GM18498 (cell line): ENCODE data around the gene PTH2.
"Not testable (repeated sequence)": the region's sequence is repeated elsewhere in the genome, so short reads cannot be mapped to it uniquely, and the experiment has no call there.

Source experiments
- ATAC-seq: cut with Tn5 transposase; IDR thresholded peaks from one replicate; pipeline ENCODE4 v1.9.1; 2021; ENCODE audit warnings: mild to moderate bottlenecking, moderate library complexity; ENCODE audit not compliant: unreplicated experiment

The PTH2 gene

DNA sequence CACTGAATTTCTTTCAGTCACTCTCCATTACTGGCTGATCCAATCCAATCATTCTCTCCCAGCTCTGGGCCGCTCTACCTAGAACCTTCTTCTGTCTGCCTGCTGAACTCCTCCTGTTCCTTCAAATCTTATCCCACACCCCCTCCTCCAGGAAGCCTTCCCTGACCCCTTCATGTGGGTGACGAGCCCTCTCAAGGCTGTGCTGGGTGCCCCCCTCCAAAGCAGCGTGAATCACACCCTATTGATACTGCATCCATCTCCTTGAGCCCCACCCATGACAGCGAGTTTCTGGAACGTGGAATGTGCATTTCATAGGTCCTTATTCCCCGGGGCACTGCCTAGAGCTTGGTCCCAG lies 25.2 kb upstream of the PTH2 start:
- ATAC-seq: no peak

DNA sequence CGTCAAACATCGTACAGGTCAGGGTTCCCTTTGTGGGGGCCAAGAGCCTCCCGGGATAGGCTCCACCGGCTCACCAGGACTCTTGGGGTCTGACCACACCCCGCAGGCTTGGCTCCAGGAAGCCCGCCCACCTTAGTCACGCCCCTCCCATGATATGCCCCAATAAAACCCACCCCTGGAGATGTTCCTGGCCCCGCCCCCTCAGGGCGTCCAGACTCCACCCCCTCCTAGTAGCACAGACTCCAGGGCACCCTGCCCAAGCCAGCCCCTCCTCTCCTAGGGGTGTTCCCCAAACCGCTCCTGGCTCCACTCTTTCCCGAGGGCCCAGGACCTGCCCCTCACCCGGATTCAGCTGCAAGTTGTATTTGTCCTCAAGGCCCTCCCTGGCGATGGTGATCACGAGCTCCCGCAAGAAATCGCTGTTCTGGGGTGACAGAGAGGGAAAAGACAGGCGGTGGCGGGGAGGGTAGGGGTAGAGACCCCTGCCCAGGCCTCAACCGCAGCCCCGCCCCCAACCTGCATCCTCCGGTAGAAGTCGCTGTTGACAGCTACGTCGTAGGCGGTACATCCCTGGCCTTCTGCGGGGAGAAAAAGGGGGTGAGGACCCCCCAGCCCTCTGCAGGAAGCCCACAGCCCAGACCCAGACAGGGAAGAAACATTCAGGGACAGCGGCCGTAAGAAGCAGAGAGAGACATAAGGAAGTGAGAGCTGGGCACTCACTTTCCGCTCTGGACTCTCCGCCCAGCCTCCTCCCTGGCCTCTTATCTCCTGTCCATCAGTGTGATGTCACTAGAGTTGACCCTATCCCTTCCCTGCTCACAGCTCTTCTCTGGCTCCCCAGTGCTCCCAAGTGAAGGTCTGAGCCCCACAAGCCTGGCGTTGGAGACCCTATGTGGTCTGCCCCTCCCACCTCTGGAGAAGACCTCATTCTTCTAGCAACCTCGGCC lies 24.5 kb upstream of the PTH2 start:
- no peak for ATAC-seq

DNA sequence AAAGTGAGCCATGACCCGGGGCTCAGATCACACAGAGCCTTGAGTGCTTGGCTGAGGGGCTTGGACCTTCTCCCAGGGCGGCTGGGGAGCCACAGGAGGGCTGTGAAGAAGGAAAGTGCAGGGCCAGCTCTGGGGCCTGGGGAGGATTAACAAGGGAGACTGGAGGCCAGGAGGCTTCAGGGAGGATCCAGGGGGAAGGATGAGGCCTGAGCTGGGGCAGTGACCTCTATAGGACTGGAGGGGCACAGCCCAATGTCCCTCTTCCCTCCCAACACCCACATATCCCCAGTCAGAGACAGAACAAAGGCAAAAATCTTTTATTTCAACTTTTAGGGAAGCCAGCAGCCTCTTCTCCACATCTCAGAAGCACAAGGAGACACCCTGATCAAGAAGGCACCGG lies 22.8 kb upstream of the PTH2 start:
- ATAC-seq: no peak

DNA sequence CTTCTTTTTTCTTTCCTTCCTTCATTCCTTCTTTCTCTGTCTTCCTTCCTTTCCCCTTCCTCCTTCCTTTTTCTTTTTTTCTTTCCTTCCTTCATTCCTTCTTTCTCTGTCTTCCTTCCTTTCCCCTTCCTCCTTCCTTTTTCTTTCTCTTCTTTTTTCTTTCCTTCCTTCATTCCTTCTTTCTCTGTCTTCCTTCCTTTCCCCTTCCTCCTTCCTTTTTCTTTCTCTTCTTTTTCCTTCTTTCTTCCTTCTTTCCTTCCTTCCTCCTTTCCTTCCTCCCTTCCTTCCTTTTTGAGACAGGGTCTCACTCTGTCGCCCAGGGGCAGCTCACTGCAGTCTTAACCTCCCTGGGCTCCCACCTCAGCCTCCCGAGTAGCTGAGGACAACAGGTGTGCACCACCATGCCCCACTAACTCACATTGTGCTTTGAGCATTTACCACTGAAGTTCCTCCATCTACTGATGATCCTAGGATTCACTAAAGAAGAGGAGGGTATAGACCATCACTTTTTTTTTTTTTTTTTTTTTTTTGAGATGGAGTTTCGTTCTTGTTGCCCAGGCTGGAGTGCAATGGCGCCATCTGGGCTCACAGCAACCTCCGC lies 21.0 kb upstream of the PTH2 start:
- ATAC-seq: not testable (repeated sequence)

DNA sequence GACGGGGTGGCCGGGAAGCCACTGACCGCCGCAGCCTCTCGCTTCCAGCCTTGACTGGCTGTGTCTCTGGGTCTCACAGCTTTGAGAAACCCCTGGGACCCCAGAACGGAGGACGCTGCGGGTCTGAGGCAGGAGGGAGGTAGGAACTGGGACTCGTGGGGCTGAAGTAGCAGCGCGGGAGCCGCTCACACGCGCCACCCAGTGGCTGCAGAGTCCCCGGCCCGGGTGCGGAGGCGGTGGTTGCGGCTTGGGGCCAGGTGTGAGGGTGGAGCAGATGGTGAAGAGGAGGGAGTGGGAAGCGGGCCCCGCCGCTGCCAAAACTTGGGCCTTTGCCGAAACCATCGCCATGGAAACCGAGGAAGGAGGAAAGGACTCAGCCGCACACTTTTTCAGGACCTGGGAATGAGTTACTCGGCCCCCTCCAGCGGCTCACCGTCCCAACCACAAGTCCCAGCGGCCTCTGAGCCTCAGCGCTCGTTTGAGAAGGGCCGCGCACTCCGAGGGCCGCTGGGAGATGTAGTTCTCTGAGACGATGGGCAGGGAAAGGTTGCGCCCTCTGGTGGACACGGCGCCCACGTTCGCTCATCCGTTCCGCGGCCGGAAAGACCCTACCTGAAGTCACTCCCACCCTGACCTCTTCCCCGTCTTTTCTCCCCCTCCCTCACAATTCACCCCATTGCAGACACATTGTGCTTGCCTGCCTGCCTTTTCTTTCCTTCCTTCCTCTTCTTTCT lies 20.3 kb upstream of the PTH2 start:
- peak; percentile 81 for ATAC-seq

DNA sequence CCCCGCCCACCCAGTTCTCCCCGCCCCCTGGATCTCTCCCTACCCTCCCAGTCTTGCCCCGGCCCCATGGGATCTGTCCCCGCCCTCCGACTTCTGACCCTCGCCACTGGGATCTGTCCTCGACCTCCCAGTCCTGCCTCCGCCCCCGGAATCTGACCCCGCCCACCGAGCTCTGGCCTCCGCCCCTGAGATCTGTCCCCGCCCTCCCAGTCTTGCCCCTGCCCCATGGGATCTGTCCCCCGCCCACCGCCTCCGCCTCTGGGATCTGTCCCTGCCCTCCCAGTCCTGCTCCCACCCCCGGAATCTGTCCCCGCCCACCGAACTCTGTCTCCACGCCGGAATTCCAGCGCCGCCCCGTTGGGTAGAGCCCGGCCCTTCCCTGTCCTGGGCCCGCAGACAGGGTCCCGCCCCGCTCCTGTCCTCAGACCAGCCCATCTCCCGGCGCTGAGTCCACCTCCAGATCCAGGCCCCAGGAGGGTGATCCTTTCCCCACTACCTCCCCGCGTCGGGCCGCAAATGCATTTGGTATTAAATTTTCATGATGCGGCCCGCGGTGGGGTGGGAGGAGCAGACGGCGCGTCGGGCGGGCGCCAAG lies 19.6 kb upstream of the PTH2 start:
- peak; percentile 22 for ATAC-seq

DNA sequence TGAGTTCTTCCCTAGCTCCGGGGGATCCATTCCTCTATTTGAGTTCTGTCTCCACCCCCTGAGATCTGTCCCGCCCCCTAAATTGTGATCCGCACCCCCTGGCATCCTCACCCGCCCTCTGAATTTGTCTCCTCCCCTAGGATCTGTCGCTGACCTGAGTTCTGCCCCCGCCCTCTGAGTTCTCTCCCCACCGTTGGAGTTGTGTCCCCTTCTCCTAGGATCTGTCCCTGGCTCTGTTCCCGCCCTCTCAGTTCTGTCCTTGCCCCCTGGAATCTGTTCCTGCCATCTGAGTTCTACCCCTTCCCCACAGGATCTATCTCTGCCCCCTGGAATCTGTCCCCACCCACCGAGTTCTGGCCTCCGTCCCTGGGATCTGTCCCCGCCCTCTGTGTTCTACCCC lies 19.1 kb upstream of the PTH2 start:
- ATAC-seq: no peak

DNA sequence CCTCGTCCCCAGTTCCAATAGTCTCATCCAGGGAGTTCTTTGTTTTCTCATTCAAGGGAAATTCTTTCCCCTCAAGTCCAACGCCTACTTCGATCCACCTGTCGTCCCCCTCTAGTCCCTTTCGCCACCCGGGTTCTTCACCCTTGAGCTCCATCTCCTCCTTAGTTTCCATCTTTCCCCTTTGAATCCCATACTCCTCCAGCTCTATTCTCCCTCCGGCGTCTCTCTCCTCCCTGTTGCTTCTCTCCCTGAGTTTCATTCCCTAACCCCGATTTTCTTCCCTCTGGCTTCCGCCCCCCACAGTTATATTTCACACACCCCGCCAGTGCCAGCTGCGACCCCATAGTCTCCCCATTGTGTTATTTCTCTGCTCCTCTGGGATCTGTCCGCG lies 18.7 kb upstream of the PTH2 start:
- ATAC-seq: no peak

DNA sequence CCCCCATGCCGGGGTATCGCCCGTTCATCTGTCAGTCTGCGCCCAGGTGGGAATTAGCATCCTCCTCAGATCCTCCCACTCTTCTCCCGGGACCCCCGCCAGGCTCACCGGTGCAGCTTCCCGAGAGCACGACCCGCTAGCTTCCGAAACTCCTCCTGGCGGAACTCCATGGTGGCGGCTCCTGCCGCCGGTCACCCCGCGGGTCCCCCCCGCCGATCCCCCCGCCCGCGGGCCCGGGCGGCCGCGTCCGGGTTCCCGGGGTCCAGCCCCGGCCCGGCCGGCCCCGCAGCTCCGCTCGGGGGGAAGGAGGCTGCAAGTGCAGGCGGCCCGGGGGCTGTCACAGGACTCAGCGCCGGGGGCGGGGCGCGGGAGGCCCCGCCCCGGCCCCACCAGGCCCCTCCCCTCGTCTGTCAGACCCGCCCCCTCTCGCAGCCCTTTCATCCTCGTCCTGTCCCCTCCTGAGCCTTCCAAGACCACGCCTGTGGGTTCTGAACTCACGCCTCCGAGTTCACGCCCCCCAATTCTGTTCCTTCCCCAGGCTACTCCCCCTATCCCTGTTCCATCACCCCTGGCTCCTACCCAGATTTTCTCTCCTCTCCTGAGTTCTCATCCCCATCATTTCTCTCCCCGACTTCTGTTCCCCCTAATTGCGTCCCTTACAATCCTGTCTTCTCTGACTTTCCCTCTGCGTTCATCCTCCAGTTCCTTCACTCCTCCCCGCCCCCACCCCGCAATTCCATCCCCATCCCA lies 18.1 kb upstream of the PTH2 start, which contains the start of gene SLC17A7:
TSS of gene SLC17A7 (minus strand) at position 318 of the 750 bp plus-strand sequence. CDS start at position 170, 148 bp downstream.
- no peak for ATAC-seq

DNA sequence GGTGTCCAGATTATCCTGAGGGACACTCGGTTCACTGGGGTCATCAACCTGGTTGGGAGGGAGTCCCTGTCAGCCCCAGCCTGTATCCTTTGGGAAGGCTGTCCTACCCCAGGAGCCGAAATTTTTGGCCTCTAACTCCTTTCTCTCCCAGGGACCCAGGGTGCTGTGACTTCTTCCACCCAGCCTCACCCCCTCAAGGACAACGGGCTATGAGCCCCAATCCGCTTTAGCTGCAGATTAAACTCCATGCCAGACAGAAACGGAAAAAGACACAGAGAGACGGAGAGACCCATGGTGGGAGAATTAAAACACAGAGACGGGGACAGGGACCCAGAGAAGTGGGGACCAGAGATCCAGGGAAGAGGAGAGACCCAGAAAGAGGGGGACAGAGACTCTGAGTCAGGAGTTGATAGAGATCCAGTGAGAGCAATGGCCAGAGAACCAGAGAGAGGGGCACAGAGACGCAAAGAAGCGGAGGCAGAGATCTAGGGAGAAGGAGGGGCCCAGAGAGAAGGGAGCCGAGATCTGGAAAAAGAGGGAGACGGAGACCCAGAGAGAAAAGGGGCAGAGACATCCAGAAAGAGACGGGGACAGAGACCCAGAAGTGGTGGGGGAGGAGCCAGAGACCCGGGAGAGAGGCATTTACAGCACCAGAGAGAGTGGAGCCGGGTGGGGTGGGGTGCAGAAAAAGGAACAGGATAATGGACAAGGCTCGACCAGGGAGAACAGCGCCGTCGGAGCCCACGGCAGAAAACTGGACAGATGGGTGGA lies 17.4 kb upstream of the PTH2 start:
- no peak for ATAC-seq

DNA sequence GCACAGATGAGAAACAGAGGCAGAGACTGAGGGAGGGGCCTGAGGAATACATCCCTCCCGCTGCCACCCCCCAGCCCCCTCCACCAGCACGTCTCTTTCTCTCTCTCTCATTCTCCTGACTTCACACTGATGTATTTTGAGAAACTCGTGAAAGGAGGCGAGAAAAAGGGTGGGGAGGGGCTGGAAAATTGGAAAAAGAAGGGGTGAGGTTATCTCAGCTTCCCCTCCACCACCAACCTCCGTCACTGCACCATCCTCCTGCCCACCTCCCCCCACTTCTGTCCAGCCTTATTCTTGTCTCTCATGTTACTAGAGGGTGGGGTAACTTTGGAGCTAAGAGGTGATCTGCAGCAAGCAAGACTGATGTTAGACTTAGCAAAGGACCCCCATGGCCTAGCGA lies 16.6 kb upstream of the PTH2 start:
- ATAC-seq: no peak

DNA sequence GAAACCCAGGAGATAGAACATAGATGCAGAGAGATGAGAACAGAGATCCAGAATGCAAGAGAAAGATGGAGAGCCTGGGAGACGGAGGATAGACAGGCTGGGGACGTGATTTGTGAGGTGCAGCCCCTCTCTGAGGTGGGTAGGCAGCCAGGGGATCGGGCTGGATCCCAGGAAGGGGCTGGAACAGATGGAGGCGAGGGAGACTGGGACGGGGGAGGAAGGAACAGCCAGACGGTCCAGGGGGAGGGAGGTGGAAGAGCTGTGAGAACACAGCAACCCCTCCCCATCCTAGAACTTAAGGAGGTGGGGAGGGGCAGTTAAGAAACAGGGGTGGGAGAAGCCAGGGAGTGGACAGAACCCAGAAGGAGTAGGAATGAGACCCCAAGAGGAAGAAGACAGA lies 15.0 kb upstream of the PTH2 start:
- no peak for ATAC-seq

DNA sequence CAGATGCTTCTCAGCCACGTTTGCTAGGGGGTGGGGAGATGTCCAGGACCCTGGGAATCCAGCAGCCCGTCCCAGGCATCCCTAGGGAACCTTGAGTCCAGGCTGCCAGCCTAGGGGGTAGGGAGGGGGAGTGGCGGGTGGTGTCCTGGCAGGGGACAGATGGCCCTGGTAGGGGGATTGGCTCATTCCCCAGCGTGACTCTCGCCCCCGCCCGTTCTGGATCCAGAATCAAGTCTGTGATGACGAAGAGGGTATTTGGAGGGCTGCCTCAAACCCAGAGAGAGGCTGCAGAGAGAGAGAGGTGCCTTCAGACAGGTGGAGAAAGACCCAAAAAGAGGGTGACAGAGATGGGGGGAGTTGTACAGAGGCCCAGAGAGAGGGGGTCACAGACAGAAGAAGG lies 14.0 kb upstream of the PTH2 start:
- no peak for ATAC-seq

DNA sequence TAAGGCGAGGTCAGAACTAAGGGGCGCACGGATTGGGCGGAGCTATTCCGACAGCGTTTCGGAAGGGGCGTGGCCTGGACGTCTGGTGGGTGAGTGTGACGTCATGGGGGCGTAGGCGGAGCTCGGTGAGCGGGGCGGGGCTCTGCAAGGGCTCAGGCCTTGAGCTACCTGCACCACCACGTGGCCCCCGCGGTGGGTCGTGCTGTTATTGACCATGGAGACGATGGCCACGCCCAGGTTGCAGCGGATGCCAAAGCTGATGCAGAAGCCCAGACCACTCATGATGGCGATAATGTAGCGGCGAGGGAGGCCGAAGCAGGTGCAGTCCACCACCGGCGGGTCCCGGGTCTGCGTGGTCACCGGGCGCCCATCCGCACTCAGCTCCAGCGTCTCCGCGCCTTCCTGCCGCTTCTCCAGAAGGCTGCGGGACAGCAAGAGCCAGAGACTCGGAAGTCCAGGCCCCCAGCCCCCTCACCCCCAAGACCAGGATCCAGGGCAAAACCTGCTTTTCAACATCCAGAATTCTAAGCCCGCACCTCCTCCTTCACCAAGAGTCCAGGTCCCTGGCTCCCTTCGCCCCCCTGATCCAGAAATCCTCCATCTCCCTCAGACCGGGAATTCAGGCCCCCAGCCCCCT lies 13.3 kb upstream of the PTH2 start:
- ATAC-seq: no peak

DNA sequence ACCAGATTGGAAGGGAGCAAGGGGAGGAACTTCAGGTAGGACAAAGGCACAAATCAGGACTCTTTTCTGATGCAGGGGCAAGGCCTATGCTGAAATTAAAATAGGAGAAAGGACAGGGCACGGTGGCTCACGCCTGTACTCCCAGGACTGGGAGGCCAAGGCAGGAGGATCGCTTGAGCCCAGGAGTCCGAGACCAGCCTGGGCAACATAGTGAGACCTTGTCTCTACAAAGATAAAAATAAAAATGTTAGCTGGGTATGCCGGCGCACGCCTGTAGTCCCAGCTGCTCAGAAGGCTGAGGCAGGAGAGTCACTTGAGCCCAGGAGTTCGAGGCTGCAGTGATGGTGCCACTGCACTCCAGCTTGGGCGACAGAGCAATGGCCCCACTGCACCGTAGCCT lies 12.4 kb upstream of the PTH2 start:
- no peak for ATAC-seq

DNA sequence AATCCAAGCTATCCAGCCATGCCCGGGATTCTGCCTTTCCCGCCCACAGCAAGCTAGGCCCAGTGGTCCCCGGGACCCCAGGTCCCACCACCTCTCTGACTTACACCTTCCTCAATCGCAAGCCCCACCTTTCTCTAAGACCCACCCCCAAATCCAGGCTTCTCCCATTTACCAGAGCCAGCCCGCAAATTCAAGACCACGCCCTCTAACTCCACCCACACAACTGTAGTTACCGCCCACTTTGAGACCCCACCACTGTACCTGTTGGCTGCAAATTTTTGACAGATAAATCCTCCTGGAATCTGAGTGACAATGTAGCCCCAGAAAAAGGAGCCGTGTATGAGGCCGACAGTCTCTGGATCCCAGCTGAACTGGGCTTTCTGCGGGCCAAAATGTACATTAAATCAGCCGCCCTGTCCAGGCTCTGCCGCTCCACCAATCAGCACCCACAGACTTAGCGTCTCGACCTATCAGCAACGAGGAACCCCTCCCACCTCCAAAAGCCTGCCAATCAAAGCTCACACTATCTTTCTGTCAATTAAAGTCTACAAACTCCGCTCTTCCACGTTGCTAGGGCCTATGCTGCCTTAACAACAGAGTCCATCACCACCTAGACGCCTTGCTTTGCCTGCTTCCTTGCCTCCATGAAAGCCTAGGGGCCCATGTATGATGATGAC lies 11.8 kb upstream of the PTH2 start:
- ATAC-seq: no peak

DNA sequence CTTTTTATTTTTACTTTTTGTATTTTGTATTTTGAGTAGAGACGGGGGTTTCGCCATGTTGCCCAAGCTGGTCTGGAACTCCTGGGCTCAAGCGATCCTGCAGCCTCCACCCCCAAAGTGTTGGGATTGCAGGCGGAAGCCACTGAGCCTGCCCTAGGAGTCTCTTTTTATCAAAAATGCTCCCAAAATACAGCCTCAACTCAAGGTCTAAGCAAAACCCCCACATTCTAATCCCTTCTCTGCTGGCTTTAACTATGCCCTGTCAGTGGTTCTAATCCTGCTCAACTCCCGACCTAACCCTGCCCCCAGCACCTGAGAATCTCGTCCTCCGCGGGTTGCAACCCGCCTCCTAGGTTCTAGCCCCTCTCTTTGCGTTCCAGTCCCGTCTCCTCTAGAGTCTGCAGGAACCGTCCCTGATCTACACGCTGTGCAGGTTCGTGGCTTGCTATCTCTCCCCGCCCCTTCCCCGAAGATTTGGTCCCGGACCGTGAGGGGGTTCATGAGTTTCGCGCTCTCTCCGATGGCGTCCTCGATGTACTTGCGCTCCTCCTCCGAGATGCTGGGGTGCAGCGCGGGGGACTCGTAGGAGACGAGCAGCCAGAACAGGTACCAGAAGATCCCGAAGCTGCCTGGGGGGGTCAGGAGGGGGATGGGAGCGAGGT lies 10.1 kb upstream of the PTH2 start:
- ATAC-seq: no peak
